Fibroblast of lung (primary cell): Measurements from ENCODE around the gene C9. TPM values are rescaled to one million over a fixed set of nuclear protein-coding genes. Genes with fewer than 3 reads are reported as not detected.
A peak's percentile ranks its signal among the peaks of the same experiment; 100 is the strongest.

ENCODE experiments used
- DNase-seq, 2 donors: peaks; one replicate each; pipeline versions ENCODE4 v3.0.0 to v3.0.0-alpha.2; 2010; ENCODE audit warnings: low read depth in 2 of 2
- H2AFZ ChIP-seq: 2 replicates; pipeline ENCODE4 v1.5.1; 2012; ENCODE audit warnings: low read length, control low read depth, inconsistent platforms
- H3K27ac ChIP-seq: 2 replicates; pipeline ENCODE4 v1.5.1; 2011; ENCODE audit warnings: low read length, control low read depth; ENCODE audit not compliant: insufficient read depth
- H3K27me3 ChIP-seq: 2 replicates; pipeline ENCODE4 v1.5.1; 2011; ENCODE audit warnings: mild to moderate bottlenecking, low read length; ENCODE audit not compliant: control insufficient read depth, insufficient read depth
- H3K36me3 ChIP-seq: 2 replicates; pipeline ENCODE4 v1.5.1; 2011; ENCODE audit warnings: low read length; ENCODE audit not compliant: control insufficient read depth, insufficient read depth
- H3K4me1 ChIP-seq: 2 replicates; pipeline ENCODE4 v1.5.1; 2011; ENCODE audit warnings: low read length; ENCODE audit not compliant: control insufficient read depth, insufficient read depth; ENCODE audit errors: extremely low read depth
- H3K4me2 ChIP-seq: 2 replicates; pipeline ENCODE4 v1.5.1; 2011; ENCODE audit warnings: low read length, control low read depth; ENCODE audit not compliant: insufficient read depth; ENCODE audit errors: extremely low read depth
- H3K4me3 ChIP-seq, 4 experiments: fragments of 200-600 bp in 1 of 4; sonication (generic) in 1 of 4; replicated peaks in 1 of 4; 2 replicates each; pipeline ENCODE4 v1.5.1; 2011 to 2016; ENCODE audit warnings: low read length in 4 of 4, low read depth in 3 of 4, mild to moderate bottlenecking in 3 of 4, control low read depth in 2 of 4, inconsistent platforms in 1 of 4, mixed read lengths in 1 of 4; ENCODE audit not compliant: insufficient read depth in 1 of 4; ENCODE audit errors: control extremely low read depth in 1 of 4
- H3K79me2 ChIP-seq: 2 replicates; pipeline ENCODE4 v1.5.1; 2012; ENCODE audit warnings: mild to moderate bottlenecking, low read length, inconsistent platforms; ENCODE audit not compliant: control insufficient read depth, insufficient read depth
- H3K9ac ChIP-seq: 2 replicates; pipeline ENCODE4 v1.5.1; 2011; ENCODE audit warnings: mild to moderate bottlenecking, low read length, control low read depth; ENCODE audit not compliant: insufficient read depth
- H3K9me3 ChIP-seq: 2 replicates; pipeline ENCODE4 v1.5.1; 2012; ENCODE audit warnings: low read depth, low read length; ENCODE audit not compliant: control insufficient read depth, insufficient read depth
- H4K20me1 ChIP-seq: 2 replicates; pipeline ENCODE4 v1.5.1; 2011; ENCODE audit warnings: low read length; ENCODE audit not compliant: control insufficient read depth, insufficient read depth; ENCODE audit errors: extremely low read depth
- CTCF ChIP-seq, 2 donors: IDR thresholded peaks in 1 of 2; conservative IDR thresholded peaks in 1 of 2; 1 replicate in 1 of 2; 2 replicates in 1 of 2; pipeline ENCODE4 v1.5.1; 2011 to 2012; ENCODE audit warnings: low read length in 2 of 2, control low read depth in 1 of 2, inconsistent platforms in 1 of 2, low read depth in 1 of 2, mild to moderate bottlenecking in 1 of 2
- EZH2 ChIP-seq: IDR thresholded peaks from 2 replicates; pipeline ENCODE4 v1.5.1; 2012; ENCODE audit warnings: low read length, control low read depth, mild to moderate bottlenecking; ENCODE audit errors: missing control alignments
- polyA plus RNA-seq, 2 donors: library from polyadenylated mRNA; depleted of rRNA in 1 of 2; stranded (reverse) in 1 of 2; unstranded in 1 of 2; fragments of >200 nt; gene quantifications; 2 replicates each; pipeline ENCODE4 v1.2.1, GENCODE V29; 2011 to 2012; ENCODE audit warnings: missing spikeins in 1 of 2
- total RNA-seq: library from RNA; depleted of rRNA; stranded (reverse); fragments of >200 nt; gene quantifications from 2 replicates; pipeline ENCODE4 v1.2.1, GENCODE V29; 2014

The C9 gene
- total and polyA plus RNA-seq, 2 donors (not counting 1 experiment from before 2014, with no cell fraction given), result 0.06 to 0.33 TPM

DNA sequence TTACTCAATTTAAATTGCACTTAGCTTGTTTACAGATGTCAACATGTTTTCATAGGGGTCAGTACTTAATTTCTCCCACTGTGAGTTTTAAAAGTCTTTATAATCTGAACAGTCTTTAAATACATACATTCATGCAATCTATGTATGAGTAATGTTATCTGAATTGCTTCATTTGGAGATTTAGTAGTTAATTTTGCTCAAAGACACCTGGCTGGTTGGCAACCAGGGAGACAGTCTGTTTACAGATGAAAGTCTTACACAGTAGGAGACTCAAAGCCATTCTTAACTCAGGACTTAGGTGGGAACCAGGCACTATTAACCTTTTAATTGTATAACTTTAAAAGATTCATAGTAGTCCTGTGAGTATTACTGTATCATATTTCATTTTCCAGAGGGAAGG, 31.2 kb upstream of the C9 start:
- H3K4me3 ChIP-seq, result no peak overlapping the region
- TF ChIP-seq EZH2 (no peak), CTCF (conservative IDR thresholded peaks at IDR 0.05 in 1 of 2, IDR thresholded peaks at IDR 0.05 in 1 of 2; ENCODE audit: low read depth in 1 of 2, low read length in 2 of 2) (no peak)
- H3K9me3 ChIP-seq, result no peaks in the 10 kb centered on the region
- no peaks in the 10 kb centered on the region for H3K27me3 ChIP-seq
- H3K9ac ChIP-seq, result no peak overlapping the region
- peaks cover 68% of the 10 kb centered on the region for H3K79me2 ChIP-seq
- H2AFZ ChIP-seq, result no peak overlapping the region
- DNase-seq, result peak; percentile 26 to 61
- no peaks in the 10 kb centered on the region for H4K20me1 ChIP-seq
- H3K4me1 ChIP-seq, result peaks cover 37% of the 10 kb centered on the region
- peaks cover 20% of the 10 kb centered on the region for H3K36me3 ChIP-seq
- peak overlapping the region; percentile 80 for H3K27ac ChIP-seq
- peak overlapping the region; percentile 56 for H3K4me2 ChIP-seq

DNA sequence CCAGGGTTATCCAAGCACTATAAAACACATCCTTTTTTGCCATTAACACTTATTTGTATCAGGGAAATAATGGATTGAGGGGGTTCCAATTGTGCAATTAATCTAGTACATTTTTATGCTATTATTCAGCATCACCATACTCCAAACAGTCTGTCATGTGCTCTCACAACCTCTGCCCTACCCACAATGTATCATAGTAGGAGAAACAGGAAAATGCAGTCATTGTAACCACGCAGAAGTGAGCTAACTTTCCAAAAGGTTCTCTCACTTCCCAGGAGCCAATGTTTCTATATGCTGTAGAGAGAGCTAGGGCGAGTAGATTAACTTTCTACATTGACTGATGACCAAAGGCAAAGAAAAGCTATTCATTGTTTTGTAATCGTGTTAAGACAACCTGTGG, 30.7 kb upstream of the C9 start:
- no peak overlapping the region for H3K4me3 ChIP-seq

DNA sequence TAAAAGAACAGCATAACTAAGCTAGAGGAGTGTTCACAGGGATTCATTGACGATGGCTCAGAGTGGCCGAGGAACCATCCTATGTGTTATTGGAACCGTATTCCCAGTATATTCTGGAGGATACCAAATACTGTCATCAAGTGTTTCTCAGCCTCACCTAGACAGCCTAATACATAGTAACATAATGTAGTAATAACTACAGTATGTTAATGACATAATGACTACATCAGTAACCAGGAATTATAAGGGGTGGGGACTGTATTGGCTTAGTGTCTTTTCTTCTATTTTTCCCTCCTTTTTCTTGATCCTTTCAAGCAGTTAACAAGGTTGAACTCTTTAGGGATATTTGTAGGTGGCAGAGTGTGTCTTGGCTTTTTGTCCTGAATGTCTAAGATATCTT, 26.6 kb upstream of the C9 start:
- no peaks in the 10 kb centered on the region for H3K9me3 ChIP-seq
- H3K4me1 ChIP-seq, result peaks cover 10% of the 10 kb centered on the region
- peak overlapping the region; percentile 18 for H3K27ac ChIP-seq
- no peaks in the 10 kb centered on the region for H4K20me1 ChIP-seq
- no peak overlapping the region for H3K4me2 ChIP-seq
- no peak overlapping the region for H2AFZ ChIP-seq
- H3K27me3 ChIP-seq, result no peaks in the 10 kb centered on the region
- peaks cover 22% of the 10 kb centered on the region for H3K36me3 ChIP-seq
- H3K79me2 ChIP-seq, result peaks cover 34% of the 10 kb centered on the region
- no peak overlapping the region for H3K4me3 ChIP-seq
- no peak for TF ChIP-seq EZH2
- no peak for TF ChIP-seq CTCF (conservative IDR thresholded peaks at IDR 0.05 in 1 of 2, IDR thresholded peaks at IDR 0.05 in 1 of 2; ENCODE audit: low read depth in 1 of 2, low read length in 2 of 2)
- no peak overlapping the region for H3K9ac ChIP-seq
- DNase-seq, result no peak

More for the DNA sequence above, 30.7 kb upstream of the C9 start:
- no peak for TF ChIP-seq CTCF (conservative IDR thresholded peaks at IDR 0.05 in 1 of 2, IDR thresholded peaks at IDR 0.05 in 1 of 2; ENCODE audit: low read depth in 1 of 2, low read length in 2 of 2)
- no peak for TF ChIP-seq EZH2
- H3K36me3 ChIP-seq, result peaks cover 20% of the 10 kb centered on the region
- no peak overlapping the region for H2AFZ ChIP-seq
- peaks cover 36% of the 10 kb centered on the region for H3K4me1 ChIP-seq
- no peak overlapping the region for H3K4me2 ChIP-seq
- H4K20me1 ChIP-seq, result no peaks in the 10 kb centered on the region
- H3K79me2 ChIP-seq, result peaks cover 66% of the 10 kb centered on the region
- peak overlapping the region; percentile 80 for H3K27ac ChIP-seq
- peak; percentile 86 to 91 for DNase-seq
- no peaks in the 10 kb centered on the region for H3K27me3 ChIP-seq
- H3K9ac ChIP-seq, result no peak overlapping the region
- H3K9me3 ChIP-seq, result no peaks in the 10 kb centered on the region
